GM12874 (cell line): ENCODE measurements around the gene WDR3.

Experiments used
- CTCF ChIP-seq: IDR thresholded peaks from 2 replicates; pipeline ENCODE4 v1.5.1; 2011; ENCODE audit warnings: low read depth, mild to moderate bottlenecking, control low read depth, low read length, moderate library complexity; ENCODE audit not compliant: insufficient read depth

Gene WDR3

DNA sequence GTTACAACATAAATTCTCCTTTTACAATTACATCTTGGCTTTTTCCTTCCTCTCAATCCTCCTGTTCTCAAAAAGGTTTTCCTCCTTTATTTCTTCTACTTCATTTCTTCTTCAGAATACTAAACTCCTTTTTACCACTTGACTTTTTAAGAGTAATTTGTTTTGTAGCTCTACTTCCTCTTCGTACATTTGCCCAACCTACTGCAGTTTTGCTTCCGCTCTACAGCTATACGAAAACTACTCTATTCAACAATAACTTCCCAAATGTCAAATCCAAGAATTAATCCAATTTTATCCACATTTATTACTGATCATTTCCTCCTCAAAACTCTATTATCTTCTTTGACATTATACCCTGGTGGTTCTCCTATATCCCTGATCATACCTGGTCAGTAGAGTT, 3.6 kb upstream of the WDR3 start:
- TF ChIP-seq CTCF, result no peak

GRCh38 chr1:117928881-117929342, 627 bp upstream of the WDR3 start:
- TF ChIP-seq CTCF, result no peak

- no peak for TF ChIP-seq CTCF
Measured at GRCh38 chr1:117930173-117930447, 571 bp downstream of the WDR3 start.

- no peak for TF ChIP-seq CTCF
Measured at GRCh38 chr1:117930484-117930883, 945 bp downstream of the WDR3 start.

DNA sequence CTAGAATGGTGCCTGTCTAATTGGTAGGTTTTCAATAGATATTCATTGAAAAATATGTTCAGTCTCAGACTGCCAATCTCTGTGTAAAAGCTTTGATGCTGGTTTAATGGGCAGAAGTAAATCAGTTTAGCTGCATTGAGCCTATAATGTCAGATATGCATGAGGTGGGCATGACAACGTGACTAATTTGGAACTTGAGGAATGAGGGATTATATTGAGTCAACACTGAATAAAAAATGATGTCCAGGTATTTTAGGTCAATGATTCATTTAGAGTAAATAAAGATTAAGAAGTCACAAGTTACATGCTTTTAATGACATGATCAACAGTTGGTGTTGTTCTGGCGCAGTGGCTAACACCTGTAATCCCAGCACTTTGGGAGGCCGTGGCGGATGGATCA, 3.0 kb downstream of the WDR3 start:
- no peak for TF ChIP-seq CTCF

- no peak for TF ChIP-seq CTCF
Measured at GRCh38 chr1:117933769-117934168, 4.2 kb downstream of the WDR3 start.

DNA sequence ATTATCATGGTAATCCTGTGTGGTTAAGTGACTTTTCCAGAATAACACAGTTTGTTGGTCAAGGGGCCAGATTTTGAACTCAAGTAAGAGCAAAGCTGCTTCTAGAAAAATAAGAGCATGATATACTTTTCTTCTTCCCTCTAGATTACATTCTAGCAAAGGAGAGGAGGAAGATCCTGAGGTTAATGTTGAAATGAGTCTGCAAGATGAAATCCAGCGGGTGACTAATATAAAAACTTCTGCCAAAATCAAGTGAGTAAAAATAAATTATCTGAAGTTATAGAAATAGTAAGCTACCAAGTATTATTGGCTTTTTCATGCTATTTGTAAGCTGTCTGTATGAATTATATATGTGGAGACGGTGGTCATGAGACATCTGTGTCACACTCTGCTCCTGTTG, 12.8 kb downstream of the WDR3 start:
- TF ChIP-seq CTCF, result no peak

GRCh38 chr1:117952386-117952785, 22.8 kb downstream of the WDR3 start:
- no peak for TF ChIP-seq CTCF
